GM23248 (cell line): ENCODE data around the gene LY86.

Experiments used
- EZH2 ChIP-seq: fragments of 200-600 bp; sonication (generic); IDR thresholded peaks from 2 replicates; pipeline ENCODE4 v1.6.1; 2018; ENCODE audit warnings: antibody characterized with exemption, mild to moderate bottlenecking; ENCODE audit not compliant: insufficient read depth, poor library complexity, severe bottlenecking
- EZH2phosphoT487 ChIP-seq: fragments of 200-600 bp; sonication (generic); IDR thresholded peaks from 2 replicates; pipeline ENCODE4 v1.6.1; 2018; ENCODE audit warnings: antibody characterized with exemption, moderate library complexity, mild to moderate bottlenecking, low read depth; ENCODE audit not compliant: insufficient read depth

GRCh38 chr6:6639572-6639971 is 51.1 kb downstream of the LY86 start:
- TF ChIP-seq EZH2 (no peak), EZH2phosphoT487 (no peak)
